DMS79 treated with DMSO at 0.1 percent for 48 hours (cell line): ENCODE results near the gene MCHR1.

Source experiments
- DNase-seq: peaks from one replicate; lab custom pipeline; 2025; lab: John Stamatoyannopoulos, UW

The MCHR1 gene

GRCh38 chr22:40727070-40727963, 48.0 kb downstream of the MCHR1 start:
- no peak for DNase-seq

GRCh38 chr22:40727964-40728615, 48.8 kb downstream of the MCHR1 start:
- no peak for DNase-seq

DNA sequence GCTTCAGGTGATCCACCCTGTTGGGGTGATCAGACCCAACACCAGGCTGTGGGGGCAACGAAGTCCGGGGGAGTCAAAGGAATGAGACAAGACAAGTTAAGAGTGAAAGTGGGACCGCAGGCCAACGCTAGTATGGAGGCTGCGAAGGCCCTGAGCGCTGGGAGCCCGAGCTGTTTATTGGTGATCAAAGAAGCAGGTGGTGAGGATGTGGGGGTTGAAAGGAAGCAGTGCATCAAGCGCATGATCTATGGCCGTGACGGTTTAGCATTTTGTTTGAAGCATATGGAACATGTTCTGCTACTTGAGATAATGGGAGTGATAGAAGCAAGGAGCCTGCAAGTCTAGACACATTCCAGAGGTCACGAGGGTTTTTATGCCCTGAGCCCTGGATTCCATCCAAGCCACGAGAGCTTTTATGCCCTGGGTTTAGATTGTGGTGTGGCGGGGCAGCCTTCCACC, 49.5 kb downstream of the MCHR1 start:
- peak; percentile 74 for DNase-seq

- no peak for DNase-seq
Observed at GRCh38 chr22:40729284-40729683, 50.0 kb downstream of the MCHR1 start.
